DOHH2 (cell line): ENCODE results near the gene MEAF6.

Experiments used
- EZH2phosphoT487 ChIP-seq: fragments of 200-600 bp; sonication (generic); IDR thresholded peaks from 2 replicates; pipeline ENCODE4 v1.6.1; 2017; ENCODE audit warnings: borderline replicate concordance, mild to moderate bottlenecking, antibody characterized with exemption, low read length, moderate library complexity, mixed read lengths
- TF ChIP-seq, protein P1 (sequence below): fragments of 200-600 bp; sonication (generic); IDR thresholded peaks from one replicate; pipeline ENCODE4 v1.5.1; 2014; ENCODE audit warnings: antibody characterized with exemption, mild to moderate bottlenecking, low read depth, low read length; ENCODE audit not compliant: poor library complexity, severe bottlenecking

DNA sequence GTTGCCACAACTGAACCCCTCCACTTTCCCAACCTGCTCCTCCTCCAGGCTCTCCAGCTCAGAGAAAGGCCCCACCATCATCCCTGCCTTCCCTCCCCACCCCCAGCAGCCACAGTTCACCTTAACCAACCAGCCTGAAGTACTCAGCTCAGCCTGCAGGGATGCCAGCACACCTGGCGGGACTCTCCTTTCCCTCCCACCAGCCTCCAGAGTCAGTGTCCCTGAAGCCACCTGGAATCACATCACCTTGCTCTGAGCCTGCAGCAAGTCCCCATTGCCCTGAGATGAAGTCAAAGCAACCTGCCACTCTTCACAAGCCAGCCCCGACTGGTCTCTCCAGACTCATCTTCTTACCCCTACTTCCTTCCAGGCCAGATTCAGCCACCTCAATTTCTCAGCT, 66.4 kb downstream of the MEAF6 start:
- TF ChIP-seq, protein P1, sequence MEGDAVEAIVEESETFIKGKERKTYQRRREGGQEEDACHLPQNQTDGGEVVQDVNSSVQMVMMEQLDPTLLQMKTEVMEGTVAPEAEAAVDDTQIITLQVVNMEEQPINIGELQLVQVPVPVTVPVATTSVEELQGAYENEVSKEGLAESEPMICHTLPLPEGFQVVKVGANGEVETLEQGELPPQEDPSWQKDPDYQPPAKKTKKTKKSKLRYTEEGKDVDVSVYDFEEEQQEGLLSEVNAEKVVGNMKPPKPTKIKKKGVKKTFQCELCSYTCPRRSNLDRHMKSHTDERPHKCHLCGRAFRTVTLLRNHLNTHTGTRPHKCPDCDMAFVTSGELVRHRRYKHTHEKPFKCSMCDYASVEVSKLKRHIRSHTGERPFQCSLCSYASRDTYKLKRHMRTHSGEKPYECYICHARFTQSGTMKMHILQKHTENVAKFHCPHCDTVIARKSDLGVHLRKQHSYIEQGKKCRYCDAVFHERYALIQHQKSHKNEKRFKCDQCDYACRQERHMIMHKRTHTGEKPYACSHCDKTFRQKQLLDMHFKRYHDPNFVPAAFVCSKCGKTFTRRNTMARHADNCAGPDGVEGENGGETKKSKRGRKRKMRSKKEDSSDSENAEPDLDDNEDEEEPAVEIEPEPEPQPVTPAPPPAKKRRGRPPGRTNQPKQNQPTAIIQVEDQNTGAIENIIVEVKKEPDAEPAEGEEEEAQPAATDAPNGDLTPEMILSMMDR, result no peak
- TF ChIP-seq EZH2phosphoT487, result no peak
